NCI-H1048 (cell line): Measurements from ENCODE around the gene HLCS.

ENCODE experiments used
- DNase-seq: peaks from one replicate; lab custom pipeline; 2025; lab: John Stamatoyannopoulos, UW

Gene HLCS

GRCh38 chr21:36719614-36720013, 246.9 kb downstream of the HLCS start:
- DNase-seq, result no peak

- no peak for DNase-seq
Measured at GRCh38 chr21:36718951-36719501, 247.4 kb downstream of the HLCS start.

- no peak for DNase-seq
Measured at GRCh38 chr21:36717976-36718375, 248.5 kb downstream of the HLCS start.

- DNase-seq, result no peak
Measured at GRCh38 chr21:36716836-36717235, 249.6 kb downstream of the HLCS start.

GRCh38 chr21:36716387-36716786, 250.1 kb downstream of the HLCS start:
- no peak for DNase-seq

- no peak for DNase-seq
Measured at GRCh38 chr21:36713746-36714145, 252.7 kb downstream of the HLCS start.

GRCh38 chr21:36710729-36711048, 255.8 kb downstream of the HLCS start:
- no peak for DNase-seq

GRCh38 chr21:36709868-36710728, 256.4 kb downstream of the HLCS start:
- DNase-seq, result no peak

- no peak for DNase-seq
Measured at GRCh38 chr21:36709030-36709867, 257.2 kb downstream of the HLCS start.

- no peak for DNase-seq
Measured at GRCh38 chr21:36708286-36709029, 258.0 kb downstream of the HLCS start.

- no peak for DNase-seq
Measured at GRCh38 chr21:36707763-36708285, 258.6 kb downstream of the HLCS start.

GRCh38 chr21:36706951-36707762, 259.3 kb downstream of the HLCS start:
- no peak for DNase-seq

- no peak for DNase-seq
Measured at GRCh38 chr21:36706482-36706852, 260.0 kb downstream of the HLCS start.

- DNase-seq, result no peak
Measured at GRCh38 chr21:36705679-36706481, 260.6 kb downstream of the HLCS start.

- DNase-seq, result no peak
Measured at GRCh38 chr21:36704958-36705678, 261.4 kb downstream of the HLCS start.

GRCh38 chr21:36704281-36704957, 262.1 kb downstream of the HLCS start:
- no peak for DNase-seq

- no peak for DNase-seq
Measured at GRCh38 chr21:36703626-36704280, 262.7 kb downstream of the HLCS start.

GRCh38 chr21:36703123-36703522, 263.3 kb downstream of the HLCS start:
- no peak for DNase-seq

GRCh38 chr21:36702622-36702968, 263.9 kb downstream of the HLCS start:
- no peak for DNase-seq
